HG03175 (cell line): ENCODE measurements around the gene HBS1L.

Experiments used
- ATAC-seq: cut with Tn5 transposase; IDR thresholded peaks from one replicate; pipeline ENCODE4 v1.9.1; 2021; ENCODE audit warnings: mild to moderate bottlenecking, moderate library complexity; ENCODE audit not compliant: unreplicated experiment

HBS1L gene

GRCh38 chr6:135002974-135003703 is 51.5 kb downstream of the HBS1L start:
- ATAC-seq: peak; percentile 95

- ATAC-seq: no peak
Observed at GRCh38 chr6:135002229-135002844, 52.3 kb downstream of the HBS1L start.

- ATAC-seq: no peak
Observed at GRCh38 chr6:134999107-134999506, 55.5 kb downstream of the HBS1L start.

GRCh38 chr6:134997133-134997995 is 57.3 kb downstream of the HBS1L start:
- ATAC-seq: no peak

- ATAC-seq: no peak
Observed at GRCh38 chr6:134995536-134995935, 59.1 kb downstream of the HBS1L start.

GRCh38 chr6:134994431-134994830 is 60.2 kb downstream of the HBS1L start:
- no peak for ATAC-seq

- no peak for ATAC-seq
Observed at GRCh38 chr6:134992155-134992554, 62.5 kb downstream of the HBS1L start.

- ATAC-seq: no peak
Observed at GRCh38 chr6:134990262-134990661, 64.4 kb downstream of the HBS1L start.

GRCh38 chr6:134984821-134985220 is 69.8 kb downstream of the HBS1L start:
- ATAC-seq: no peak

- no peak for ATAC-seq
Observed at GRCh38 chr6:134983823-134984222, 70.8 kb downstream of the HBS1L start.

GRCh38 chr6:134982161-134982560 is 72.5 kb downstream of the HBS1L start:
- no peak for ATAC-seq

- no peak for ATAC-seq
Observed at GRCh38 chr6:134980846-134981245, 73.8 kb downstream of the HBS1L start.

GRCh38 chr6:134979142-134979541 is 75.5 kb downstream of the HBS1L start:
- peak; percentile 78 for ATAC-seq

GRCh38 chr6:134974370-134974769 is 80.3 kb downstream of the HBS1L start:
- no peak for ATAC-seq

- ATAC-seq: peak; percentile 52
Observed at GRCh38 chr6:134967711-134968110, 86.9 kb downstream of the HBS1L start.

- ATAC-seq: no peak
Observed at GRCh38 chr6:134964451-134965203, 90.0 kb downstream of the HBS1L start.

GRCh38 chr6:134962421-134962820 is 92.2 kb downstream of the HBS1L start:
- no peak for ATAC-seq

- ATAC-seq: no peak
Observed at GRCh38 chr6:134961366-134961765, 93.3 kb downstream of the HBS1L start.

GRCh38 chr6:134959603-134960002 is 95.0 kb downstream of the HBS1L start:
- no peak for ATAC-seq

- no peak for ATAC-seq
Observed at GRCh38 chr6:134956676-134957075, 97.9 kb downstream of the HBS1L start.

GRCh38 chr6:134956032-134956431 is 98.6 kb downstream of the HBS1L start:
- ATAC-seq: no peak
